ENCODE results near the gene PPA1. TPM values are rescaled to one million over a fixed set of nuclear protein-coding genes. Genes with fewer than 3 reads are reported as not detected.

PPA1 gene
- total and polyA plus RNA-seq, 2 of the 4 experiments (the other 2 are of a cell fraction) = 78.6 to 102 TPM

DNA sequence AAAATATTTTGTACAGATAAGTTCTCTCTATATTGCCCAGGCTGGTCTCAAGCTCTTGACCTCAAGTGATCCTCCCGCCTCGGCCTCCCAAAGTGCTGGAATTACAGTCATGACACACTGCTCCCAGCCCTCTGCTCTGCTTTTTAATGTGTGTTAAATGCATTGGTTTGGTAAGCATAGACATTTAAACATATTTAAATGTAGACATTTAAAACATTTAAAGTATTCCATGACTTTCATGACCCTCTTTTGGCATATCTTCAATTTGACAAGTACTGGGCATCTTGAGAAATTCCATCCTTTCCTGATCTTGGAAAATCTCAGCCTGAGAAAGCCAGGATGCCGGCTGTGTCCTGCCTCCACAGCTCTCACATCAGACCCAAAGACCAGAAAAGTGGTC lies 57.7 kb downstream of the PPA1 start:
- no peak for DNase-seq
- Histone ChIP-seq H3K27me3 (ENCODE audit: control insufficient read depth, insufficient read depth, low read length) (no peaks in the 10 kb centered on the region), H3K4me1 (ENCODE audit: control insufficient read depth, insufficient read depth, low read length) (peaks cover 8% of the 10 kb centered on the region), H2BK5ac (ENCODE audit: low read depth, low read length, poor library complexity, severe bottlenecking) (no peak overlapping the region), H4K8ac (ENCODE audit: low read depth in 2 of 2, low read length in 2 of 2) (no peak overlapping the region), H3K9ac (ENCODE audit: low read depth, low read length) (no peak overlapping the region), H3K14ac (replicated peaks; ENCODE audit: low read depth, low read length) (no peak overlapping the region), H3K27ac (ENCODE audit: insufficient read depth, low read length) (no peak overlapping the region), H3K9me3 (ENCODE audit: control insufficient read depth, insufficient read depth, low read length) (peaks cover 7% of the 10 kb centered on the region), H3K23ac (ENCODE audit: low read depth, low read length) (no peak overlapping the region; the same call in 1 of the 2 replicates), H3K79me1 (ENCODE audit: low read depth in 1 of 2, low read length in 2 of 2) (peaks cover 5 to 8% of the 10 kb centered on the region in 2 experiments), H2BK15ac (ENCODE audit: low read depth, low read length) (no peak overlapping the region), H3K56ac (ENCODE audit: extremely low read depth, insufficient read depth, low read length) (no peak overlapping the region), H2BK20ac (ENCODE audit: low read depth, low read length) (no peak overlapping the region), H3K9me1 (ENCODE audit: insufficient read depth, low read length) (peaks cover 16% of the 10 kb centered on the region), H3K4me3 (ENCODE audit: insufficient read depth, low read depth, low read length) (no peak overlapping the region), H2AK9ac (replicated peaks; ENCODE audit: low read depth, low read length, poor library complexity) (no peak overlapping the region), H4K20me1 (ENCODE audit: insufficient read depth, low read length) (no peaks in the 10 kb centered on the region), H2BK120ac (ENCODE audit: low read depth, low read length) (no peak overlapping the region), H2AFZ (replicated peaks; ENCODE audit: low read length, poor library complexity) (peak overlapping the region; percentile 23), H3K4me2 (ENCODE audit: low read depth, low read length) (no peak overlapping the region), H3K36me3 (ENCODE audit: control insufficient read depth, insufficient read depth, low read length) (no peaks in the 10 kb centered on the region), H3K4ac (ENCODE audit: low read depth, low read length) (no peak overlapping the region), H4K91ac (ENCODE audit: insufficient read depth, low read depth, low read length) (no peak overlapping the region), H4K5ac (ENCODE audit: low read depth, low read length) (no peak overlapping the region), H3K18ac (ENCODE audit: low read depth, low read length) (no peak overlapping the region), H2AK5ac (ENCODE audit: low read depth, low read length) (no peak overlapping the region)
- dilution Hi-C loops (cut with HindIII; ENCODE audit: low sequenced_read_pairs, unreplicated experiment) (no loop called here), intact Hi-C loops (cut with micrococcal nuclease) (no loop called here), in situ Hi-C loops (cut with MboI; ENCODE audit: low sequenced_read_pairs) (no loop called here)
- ATAC-seq (ENCODE audit: low read depth) = no peak
- no TSS peak for BruUV-seq (replicated peaks)
- 83% methylated on average over 1 of the region's 3 CpGs; no CpG with 5 or more reads in 1 of the 2 experiments for WGBS, 2 experiments (ENCODE audit: extremely low coverage in 2 of 2, insufficient read length in 1 of 2)
- ChIA-PET POLR2A (ENCODE audit: unreplicated experiment) (no interaction called here), CTCF (no interaction called here)
- no peak for TF ChIP-seq NFE2L2 (IDR thresholded peaks at IDR 0.05; ENCODE audit: low read depth, low read length)
- TF ChIP-seq, protein P1, sequence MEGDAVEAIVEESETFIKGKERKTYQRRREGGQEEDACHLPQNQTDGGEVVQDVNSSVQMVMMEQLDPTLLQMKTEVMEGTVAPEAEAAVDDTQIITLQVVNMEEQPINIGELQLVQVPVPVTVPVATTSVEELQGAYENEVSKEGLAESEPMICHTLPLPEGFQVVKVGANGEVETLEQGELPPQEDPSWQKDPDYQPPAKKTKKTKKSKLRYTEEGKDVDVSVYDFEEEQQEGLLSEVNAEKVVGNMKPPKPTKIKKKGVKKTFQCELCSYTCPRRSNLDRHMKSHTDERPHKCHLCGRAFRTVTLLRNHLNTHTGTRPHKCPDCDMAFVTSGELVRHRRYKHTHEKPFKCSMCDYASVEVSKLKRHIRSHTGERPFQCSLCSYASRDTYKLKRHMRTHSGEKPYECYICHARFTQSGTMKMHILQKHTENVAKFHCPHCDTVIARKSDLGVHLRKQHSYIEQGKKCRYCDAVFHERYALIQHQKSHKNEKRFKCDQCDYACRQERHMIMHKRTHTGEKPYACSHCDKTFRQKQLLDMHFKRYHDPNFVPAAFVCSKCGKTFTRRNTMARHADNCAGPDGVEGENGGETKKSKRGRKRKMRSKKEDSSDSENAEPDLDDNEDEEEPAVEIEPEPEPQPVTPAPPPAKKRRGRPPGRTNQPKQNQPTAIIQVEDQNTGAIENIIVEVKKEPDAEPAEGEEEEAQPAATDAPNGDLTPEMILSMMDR (conservative IDR thresholded peaks at IDR 0.05; ENCODE audit: low read depth, low read length) = no peak
- no peak for TF ChIP-seq RAD21 (IDR thresholded peaks at IDR 0.05; ENCODE audit: low read length)
- TF ChIP-seq FOS (IDR thresholded peaks at IDR 0.05; ENCODE audit: low read depth, low read length) = no peak
- TF ChIP-seq MAFK (IDR thresholded peaks at IDR 0.05; ENCODE audit: low read depth, low read length) = no peak
- TF ChIP-seq, protein P2, sequence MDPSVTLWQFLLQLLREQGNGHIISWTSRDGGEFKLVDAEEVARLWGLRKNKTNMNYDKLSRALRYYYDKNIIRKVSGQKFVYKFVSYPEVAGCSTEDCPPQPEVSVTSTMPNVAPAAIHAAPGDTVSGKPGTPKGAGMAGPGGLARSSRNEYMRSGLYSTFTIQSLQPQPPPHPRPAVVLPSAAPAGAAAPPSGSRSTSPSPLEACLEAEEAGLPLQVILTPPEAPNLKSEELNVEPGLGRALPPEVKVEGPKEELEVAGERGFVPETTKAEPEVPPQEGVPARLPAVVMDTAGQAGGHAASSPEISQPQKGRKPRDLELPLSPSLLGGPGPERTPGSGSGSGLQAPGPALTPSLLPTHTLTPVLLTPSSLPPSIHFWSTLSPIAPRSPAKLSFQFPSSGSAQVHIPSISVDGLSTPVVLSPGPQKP (IDR thresholded peaks at IDR 0.05; ENCODE audit: borderline replicate concordance, low read depth, low read length) = no peak
- TF ChIP-seq RCOR1 (IDR thresholded peaks at IDR 0.05; ENCODE audit: insufficient replicate concordance, low read length) = no peak
- TF ChIP-seq CEBPB (IDR thresholded peaks at IDR 0.05; ENCODE audit: low read depth, low read length) = no peak
- TF ChIP-seq RFX5 (IDR thresholded peaks at IDR 0.05; ENCODE audit: low read depth, low read length) = no peak
- no peak for TF ChIP-seq BHLHE40 (IDR thresholded peaks at IDR 0.05; ENCODE audit: low read depth, low read length)
- TF ChIP-seq CHD1 (IDR thresholded peaks at IDR 0.05; ENCODE audit: low read depth, low read length) = no peak
- TF ChIP-seq POLR2A (IDR thresholded peaks at IDR 0.05; ENCODE audit: low read depth, low read length) = no peak
- no peak for TF ChIP-seq SMC3 (IDR thresholded peaks at IDR 0.05; ENCODE audit: low read depth, low read length)
- TF ChIP-seq, protein P3, sequence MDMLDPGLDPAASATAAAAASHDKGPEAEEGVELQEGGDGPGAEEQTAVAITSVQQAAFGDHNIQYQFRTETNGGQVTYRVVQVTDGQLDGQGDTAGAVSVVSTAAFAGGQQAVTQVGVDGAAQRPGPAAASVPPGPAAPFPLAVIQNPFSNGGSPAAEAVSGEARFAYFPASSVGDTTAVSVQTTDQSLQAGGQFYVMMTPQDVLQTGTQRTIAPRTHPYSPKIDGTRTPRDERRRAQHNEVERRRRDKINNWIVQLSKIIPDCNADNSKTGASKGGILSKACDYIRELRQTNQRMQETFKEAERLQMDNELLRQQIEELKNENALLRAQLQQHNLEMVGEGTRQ (IDR thresholded peaks at IDR 0.05; ENCODE audit: low read depth, low read length) = no peak
- no peak for TF ChIP-seq MAZ (IDR thresholded peaks at IDR 0.05; ENCODE audit: borderline replicate concordance, low read depth, low read length)
- no peak for TF ChIP-seq MXI1 (IDR thresholded peaks at IDR 0.05; ENCODE audit: borderline replicate concordance, low read depth, low read length)

Measured in IMR-90 (cell line).